Activated CD8-positive, alpha-beta memory T cell treated with anti-CD3 and anti-CD28 coated beads, Interleukin-2, amount 50 U/mL, for 4 hours (primary cell): ENCODE results near the gene KLC4.

Experiments
- DNase-seq: peaks from one replicate; pipeline ENCODE4 v3.0.0-alpha.2; 2020

The KLC4 gene

GRCh38 chr6:43059168-43060033 lies at the start of gene KLC4, which contains the start of gene MRPL2:
KLC4 (plus strand) TSS chr6:43059631; CDS start chr6:43061336, 1,705 bp downstream.
MRPL2 (minus strand) TSS chr6:43059434; CDS start chr6:43059381, 53 bp downstream.
- DNase-seq = peak; percentile 97

- no peak for DNase-seq
Measured at GRCh38 chr6:43011207-43011606, 48.2 kb upstream of the KLC4 start.

DNA sequence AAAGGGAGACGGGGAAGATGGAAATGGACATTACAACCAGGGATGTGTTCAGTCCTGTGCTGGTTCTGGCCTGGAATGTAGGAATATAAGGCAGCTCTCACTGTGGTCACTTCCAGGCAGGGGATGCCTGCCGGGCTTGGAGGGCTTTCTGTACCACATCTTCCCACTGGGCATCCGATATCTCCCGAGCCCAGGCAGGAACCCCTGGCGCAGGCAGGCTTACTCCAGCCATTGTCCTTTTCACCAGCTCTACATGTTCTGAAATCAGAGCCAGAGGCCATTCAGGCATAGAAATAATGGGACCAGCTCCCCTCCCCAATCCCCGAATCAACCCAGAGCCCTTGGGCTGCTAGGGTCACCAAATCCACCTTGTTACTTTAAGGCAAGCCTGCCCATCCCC lies 47.1 kb upstream of the KLC4 start:
- DNase-seq = no peak

DNA sequence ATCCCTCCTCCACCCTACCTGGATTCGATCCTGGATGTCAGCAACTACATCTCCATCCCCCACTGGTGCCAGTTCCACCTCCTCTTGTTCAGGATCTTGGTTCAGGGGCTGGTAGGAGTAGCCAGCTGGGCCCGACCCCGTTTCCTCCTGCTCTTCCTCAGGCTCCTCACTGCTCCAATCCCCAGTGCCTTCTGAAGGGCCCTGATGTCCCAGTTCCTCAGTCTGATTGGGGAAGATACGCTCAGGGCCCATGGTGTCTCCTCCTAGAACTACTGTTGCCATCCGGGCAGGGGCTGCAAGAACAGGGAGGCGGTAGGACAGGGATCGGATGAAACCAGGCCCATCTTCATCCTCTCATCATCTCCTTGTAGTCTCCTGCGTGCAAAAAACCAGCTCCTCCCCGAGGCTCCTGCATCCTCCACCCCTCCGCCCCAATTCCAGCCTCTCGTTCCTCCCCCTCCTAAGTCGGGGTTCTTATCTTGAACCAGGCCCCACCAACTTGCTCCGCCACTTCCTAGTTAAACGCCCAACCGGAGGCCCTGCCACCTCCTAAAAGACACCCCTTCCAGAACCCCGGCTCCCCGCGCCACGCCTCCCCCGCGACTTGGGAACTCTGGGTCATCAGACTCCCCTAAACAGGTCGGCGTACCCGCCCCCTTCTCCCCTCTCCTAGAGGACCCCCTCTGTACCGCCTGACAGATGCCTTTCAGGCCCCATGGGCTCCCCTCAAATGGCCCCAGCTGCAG lies 46.2 kb upstream of the KLC4 start:
- DNase-seq = no peak

DNA sequence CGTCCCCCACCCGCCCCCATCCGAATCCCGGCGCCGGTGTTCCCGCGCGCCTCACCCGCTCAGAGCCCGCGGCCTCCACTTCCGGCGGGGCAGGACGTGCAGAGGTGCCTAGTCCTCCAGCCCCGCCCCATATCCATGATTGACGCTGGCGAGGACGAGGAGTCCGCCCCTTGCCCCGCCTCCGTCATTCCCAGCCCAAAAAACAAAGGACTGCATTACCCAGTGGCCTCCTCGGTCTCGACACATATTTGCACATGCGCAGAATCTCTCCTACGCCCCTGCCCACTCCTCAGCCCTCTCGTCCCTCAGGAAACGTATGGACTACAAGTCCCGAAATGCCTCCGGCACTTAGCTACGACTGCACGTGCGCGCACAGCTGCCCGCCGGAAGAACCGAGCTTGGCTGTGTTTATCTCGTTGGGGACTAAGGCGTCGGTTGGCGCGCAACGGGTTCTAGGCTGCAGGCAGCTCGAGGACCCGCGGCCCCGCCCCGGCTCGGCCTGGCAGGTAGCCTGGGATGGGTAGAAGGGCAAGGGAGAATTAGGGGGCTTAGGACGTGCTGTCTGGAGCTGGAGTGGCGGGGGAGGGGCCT lies 45.5 kb upstream of the KLC4 start, which contains the start of the genes KLHDC3 and MEA1:
TSS of gene KLHDC3 (plus strand) at position 407 of the 591 bp plus-strand sequence. CDS start 2,944 bp downstream, outside the sequence.
TSS of gene MEA1 (minus strand) at position 104 of the 591 bp plus-strand sequence. CDS start 133 bp downstream, outside the sequence.
- DNase-seq = peak; percentile 97

DNA sequence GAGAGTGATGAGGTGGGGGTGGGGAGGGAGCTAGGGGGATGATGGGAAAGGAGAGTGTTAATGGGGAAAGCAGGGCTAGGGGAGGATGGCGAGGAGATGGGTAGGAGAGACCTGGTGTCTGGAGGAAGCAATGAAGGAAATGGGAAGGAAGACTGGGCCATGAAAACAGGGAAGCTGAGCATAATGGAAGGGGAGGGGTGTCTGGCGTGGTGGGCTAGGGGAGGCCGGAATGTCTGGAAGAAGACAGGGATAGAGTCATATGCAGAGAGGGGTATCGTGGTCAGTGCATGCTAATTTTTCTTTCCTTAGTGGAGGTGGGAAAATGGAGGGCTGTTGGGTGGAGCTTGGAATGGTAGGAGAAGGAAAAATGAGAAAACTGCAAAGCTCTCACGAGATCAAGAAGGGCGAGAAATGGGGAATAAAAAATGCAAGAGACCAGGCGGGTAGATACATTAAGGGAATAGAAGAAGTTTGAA lies 45.0 kb upstream of the KLC4 start:
- DNase-seq = no peak

- no peak for DNase-seq
Measured at GRCh38 chr6:43016176-43016942, 43.1 kb upstream of the KLC4 start.

DNA sequence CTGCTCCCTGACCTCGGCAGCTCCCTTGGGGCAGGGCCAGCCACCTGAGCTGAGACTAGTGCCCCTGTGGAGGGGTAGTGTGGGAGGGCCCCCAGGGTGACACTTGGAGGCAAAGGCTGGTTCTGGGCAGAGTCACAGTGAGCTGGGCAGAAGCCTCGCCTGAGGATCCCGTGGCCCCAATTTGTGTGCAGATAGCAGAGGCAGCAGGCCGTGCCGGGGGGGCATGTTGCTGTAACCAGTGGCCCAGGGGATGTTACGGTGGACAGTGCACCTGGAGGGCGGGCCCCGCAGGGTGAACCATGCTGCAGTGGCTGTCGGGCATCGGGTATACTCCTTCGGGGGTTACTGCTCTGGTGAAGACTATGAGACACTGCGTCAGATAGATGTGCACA lies 42.5 kb upstream of the KLC4 start:
- no peak for DNase-seq

- no peak for DNase-seq
Measured at GRCh38 chr6:43019152-43019551, 40.3 kb upstream of the KLC4 start.

- DNase-seq = no peak
Measured at GRCh38 chr6:43020052-43020705, 39.3 kb upstream of the KLC4 start.

- DNase-seq = no peak
Measured at GRCh38 chr6:43020847-43021246, 38.6 kb upstream of the KLC4 start.

DNA sequence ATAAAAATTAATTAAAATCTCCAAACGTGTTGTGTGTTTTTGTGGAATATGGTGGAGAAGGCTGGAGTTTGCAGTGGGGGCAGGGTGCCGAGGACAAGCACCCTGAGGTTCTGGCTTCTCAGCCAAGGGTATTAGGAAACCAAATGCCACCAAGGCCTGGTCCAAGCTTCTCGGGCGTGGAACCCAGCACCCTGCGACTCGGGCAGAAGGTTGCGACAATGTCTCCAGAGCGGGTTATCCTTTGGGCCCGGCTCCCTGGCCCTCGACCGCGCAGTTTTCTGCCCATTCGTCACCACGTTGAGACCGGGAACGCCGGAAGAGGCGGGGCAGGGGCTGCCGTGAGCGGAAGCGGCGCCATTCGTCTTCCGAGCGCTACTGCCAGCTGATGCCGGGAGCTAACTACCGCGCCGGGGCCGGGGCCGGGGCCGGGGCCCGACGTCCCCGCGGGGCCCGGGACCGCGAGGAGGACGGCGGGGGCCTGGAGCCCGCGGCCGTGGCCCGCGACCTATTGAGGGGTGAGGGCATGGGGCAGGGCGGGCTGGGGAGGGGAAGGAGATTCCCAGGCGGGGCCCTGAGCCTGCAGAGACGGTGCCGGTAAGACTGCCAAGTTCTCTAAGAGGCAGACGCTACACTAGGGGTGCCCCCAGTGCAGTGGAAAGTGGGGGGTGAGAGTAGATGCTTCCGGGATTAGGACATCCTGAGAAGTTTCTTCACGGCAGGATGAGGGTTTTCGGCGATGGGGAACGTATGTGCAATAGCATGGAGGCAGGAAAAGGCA lies 38.0 kb upstream of the KLC4 start, which contains the start of gene RRP36:
TSS of gene RRP36 (plus strand) at position 354 of the 778 bp plus-strand sequence. CDS start at position 386, 32 bp downstream.
- DNase-seq = peak; percentile 72

DNA sequence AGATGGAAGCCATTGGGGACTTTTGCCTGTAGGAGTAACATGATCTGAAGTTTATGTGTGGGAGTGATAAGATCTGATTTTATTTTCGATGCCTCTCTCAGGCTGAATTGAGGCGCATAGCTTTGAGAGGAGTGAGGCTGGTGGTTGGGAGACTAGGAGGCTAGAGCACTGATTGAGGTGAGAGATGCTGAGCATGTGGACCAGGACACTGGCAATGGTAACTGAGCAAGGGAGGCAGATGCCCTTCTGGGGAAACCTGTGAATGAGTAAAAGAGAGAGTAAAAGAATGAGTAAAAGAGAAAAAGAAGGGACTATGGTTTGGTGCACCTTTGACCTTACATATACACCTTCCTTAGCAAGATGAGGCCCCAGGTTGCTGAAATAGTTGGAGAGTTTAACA lies 35.0 kb upstream of the KLC4 start:
- no peak for DNase-seq

- DNase-seq = no peak
Measured at GRCh38 chr6:43026365-43026764, 33.1 kb upstream of the KLC4 start.

DNA sequence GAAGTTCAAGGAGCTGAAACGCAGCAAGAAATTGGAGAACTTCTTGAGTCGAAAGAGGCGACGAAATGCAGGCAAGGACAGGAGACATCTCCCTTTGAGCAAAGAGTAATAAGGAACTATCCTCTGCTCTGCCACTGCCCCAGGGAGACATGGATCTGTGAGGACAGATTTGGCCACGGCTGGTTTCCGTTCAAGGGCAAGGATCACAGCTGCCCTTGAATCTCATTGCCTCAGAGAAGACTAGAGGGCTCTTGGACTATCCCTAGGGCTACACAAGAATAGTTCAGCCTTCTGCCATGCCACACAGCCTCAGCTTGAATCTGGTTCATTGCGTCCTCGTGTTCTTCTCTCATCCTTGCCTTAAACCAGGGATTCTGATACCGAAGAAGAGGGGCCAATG lies 30.3 kb upstream of the KLC4 start:
- no peak for DNase-seq

DNA sequence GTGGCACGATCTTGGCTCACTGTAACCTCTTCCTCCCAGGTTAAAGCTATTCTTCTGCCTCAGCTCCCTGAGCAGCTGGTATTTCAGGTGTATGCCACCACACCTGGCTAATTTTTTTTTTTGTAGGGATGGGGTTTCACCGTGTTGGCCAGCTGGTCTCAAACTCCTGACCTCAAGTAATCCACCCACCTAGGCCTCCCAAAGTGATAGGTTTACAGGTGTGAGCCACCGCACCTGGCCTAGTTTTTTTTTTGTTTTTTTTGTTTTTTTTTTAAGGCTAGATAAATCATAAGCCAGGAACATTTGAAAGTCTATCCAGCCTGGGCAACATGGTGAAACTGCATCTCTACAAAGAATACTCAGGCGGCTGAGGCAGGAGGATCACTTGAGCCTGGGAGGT lies 27.1 kb upstream of the KLC4 start:
- no peak for DNase-seq

DNA sequence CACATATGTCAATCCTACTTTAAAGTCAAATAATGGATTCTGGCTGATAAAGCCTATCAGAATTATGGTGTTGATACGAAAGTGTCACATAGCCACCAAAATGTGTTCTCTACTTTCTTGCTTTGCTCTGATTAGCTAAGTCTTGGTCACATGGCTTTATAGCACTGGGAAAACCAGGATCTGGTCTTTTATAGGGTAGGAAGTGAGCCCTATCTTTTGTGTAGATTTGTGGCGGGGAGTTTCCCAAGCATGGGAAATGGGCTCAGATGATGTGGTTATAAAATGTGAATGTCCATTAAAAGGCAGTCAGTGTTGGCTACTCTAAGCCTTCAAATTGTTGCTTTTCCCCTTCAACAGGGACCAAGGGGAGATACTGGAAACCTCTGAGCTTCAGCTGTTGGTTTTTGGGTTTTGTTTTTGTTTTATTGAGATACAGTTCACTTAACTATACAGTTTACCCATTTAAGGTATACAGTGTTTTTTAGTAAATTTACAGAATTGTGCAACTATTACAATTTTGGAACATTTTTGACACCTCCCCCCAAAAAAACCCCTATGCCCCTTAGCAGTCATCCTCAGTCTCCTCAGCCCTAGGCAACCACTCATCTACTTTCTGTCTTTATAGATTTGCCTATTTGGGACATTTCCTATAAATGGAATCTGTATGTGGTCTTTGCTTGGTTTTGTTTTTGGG lies 25.8 kb upstream of the KLC4 start:
- DNase-seq = no peak

- no peak for DNase-seq
Measured at GRCh38 chr6:43034190-43034525, 25.3 kb upstream of the KLC4 start.

- no peak for DNase-seq
Measured at GRCh38 chr6:43035495-43036194, 23.8 kb upstream of the KLC4 start.

DNA sequence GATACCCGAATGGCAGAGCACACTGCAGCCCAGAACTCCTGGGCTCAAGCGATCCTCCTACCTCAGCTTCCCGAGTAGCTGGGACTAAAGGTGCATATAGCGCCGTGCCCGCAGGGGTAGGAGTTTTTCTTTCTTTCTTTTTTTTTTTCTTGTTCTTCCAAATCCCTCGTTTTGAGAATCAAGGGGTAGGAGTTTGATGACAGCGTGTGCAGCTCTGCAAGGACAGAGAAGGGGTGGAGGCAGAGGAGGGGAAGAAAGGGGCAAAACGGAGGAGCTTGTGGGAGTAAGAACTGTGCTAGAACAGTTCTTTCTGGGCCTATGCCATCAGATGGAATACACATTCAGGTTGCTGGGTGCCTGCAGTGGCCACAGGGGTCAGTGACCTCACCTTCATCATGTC lies 22.7 kb upstream of the KLC4 start:
- DNase-seq = no peak
